ENCODE measurements around the gene MYO15B.
"Not testable (repeated sequence)": the region's sequence is repeated elsewhere in the genome, so short reads cannot be mapped to it uniquely, and the experiment has no call there.

Gene MYO15B

DNA sequence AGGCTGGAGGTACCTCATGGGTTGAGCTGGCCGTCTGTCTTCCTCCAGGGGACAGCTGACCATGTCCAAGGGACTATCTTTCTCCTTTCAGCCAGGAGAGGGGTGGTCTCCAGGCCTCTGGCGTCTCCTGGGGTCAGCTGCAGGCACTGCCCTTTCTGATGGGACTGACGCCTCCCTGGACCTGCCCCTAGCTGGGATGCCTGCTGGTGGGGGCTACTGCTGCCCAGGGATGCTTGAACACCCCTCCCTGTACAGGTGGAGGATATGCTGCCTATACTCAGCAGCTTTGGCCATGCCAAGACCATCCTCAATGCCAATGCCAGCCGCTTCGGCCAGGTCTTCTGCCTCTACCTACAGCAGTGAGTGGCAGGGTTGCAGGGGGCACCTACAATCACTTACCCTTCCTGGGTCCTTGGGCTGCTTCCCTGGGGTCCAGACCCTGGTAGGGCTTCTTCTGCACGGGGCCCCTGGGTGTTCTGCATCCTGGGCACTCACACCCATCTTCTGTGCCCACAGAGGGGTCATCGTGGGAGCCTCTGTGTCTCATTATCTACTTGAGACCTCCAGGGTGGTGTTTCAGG is 4.2 kb downstream of the MYO15B start:
- Histone ChIP-seq H3F3A (ENCODE audit: low read depth) (no peaks in the 10 kb centered on the region), H3K36me3 (ENCODE audit: insufficient read depth, low read length) (no peaks in the 10 kb centered on the region), H3K4me1 (ENCODE audit: insufficient read depth, low read length, poor library complexity, severe bottlenecking) (peaks cover 12% of the 10 kb centered on the region), H3K27me3 (ENCODE audit: insufficient read depth, low read length, poor library complexity, severe bottlenecking) (no peaks in the 10 kb centered on the region), H3K9me2 (replicated peaks; ENCODE audit: low read depth, low read length) (no peaks in the 10 kb centered on the region), H3K9ac (ENCODE audit: low read depth, low read length, poor library complexity, severe bottlenecking) (no peak overlapping the region), H3K4me2 (ENCODE audit: low read depth, low read length, poor library complexity, severe bottlenecking) (no peak overlapping the region), H2AFZ (ENCODE audit: low read length) (no peak overlapping the region), H3K79me2 (ENCODE audit: insufficient read depth, low read length) (peaks cover 9% of the 10 kb centered on the region; the same call in 1 of the 2 replicates), H3K9me3 (ENCODE audit: insufficient read depth, low read depth, low read length) (no peaks in the 10 kb centered on the region), H4K20me1 (ENCODE audit: insufficient read depth, low read length, poor library complexity, severe bottlenecking) (peaks cover 4% of the 10 kb centered on the region), H3K4me3 (ENCODE audit: low read length, poor library complexity, severe bottlenecking) (no peak overlapping the region)
- TF ChIP-seq, protein P1, sequence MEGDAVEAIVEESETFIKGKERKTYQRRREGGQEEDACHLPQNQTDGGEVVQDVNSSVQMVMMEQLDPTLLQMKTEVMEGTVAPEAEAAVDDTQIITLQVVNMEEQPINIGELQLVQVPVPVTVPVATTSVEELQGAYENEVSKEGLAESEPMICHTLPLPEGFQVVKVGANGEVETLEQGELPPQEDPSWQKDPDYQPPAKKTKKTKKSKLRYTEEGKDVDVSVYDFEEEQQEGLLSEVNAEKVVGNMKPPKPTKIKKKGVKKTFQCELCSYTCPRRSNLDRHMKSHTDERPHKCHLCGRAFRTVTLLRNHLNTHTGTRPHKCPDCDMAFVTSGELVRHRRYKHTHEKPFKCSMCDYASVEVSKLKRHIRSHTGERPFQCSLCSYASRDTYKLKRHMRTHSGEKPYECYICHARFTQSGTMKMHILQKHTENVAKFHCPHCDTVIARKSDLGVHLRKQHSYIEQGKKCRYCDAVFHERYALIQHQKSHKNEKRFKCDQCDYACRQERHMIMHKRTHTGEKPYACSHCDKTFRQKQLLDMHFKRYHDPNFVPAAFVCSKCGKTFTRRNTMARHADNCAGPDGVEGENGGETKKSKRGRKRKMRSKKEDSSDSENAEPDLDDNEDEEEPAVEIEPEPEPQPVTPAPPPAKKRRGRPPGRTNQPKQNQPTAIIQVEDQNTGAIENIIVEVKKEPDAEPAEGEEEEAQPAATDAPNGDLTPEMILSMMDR (conservative IDR thresholded peaks at IDR 0.05; ENCODE audit: low read length) = no peak
- TF ChIP-seq EZH2phosphoT487 (IDR thresholded peaks at IDR 0.05; ENCODE audit: borderline replicate concordance) = no peak

DNA sequence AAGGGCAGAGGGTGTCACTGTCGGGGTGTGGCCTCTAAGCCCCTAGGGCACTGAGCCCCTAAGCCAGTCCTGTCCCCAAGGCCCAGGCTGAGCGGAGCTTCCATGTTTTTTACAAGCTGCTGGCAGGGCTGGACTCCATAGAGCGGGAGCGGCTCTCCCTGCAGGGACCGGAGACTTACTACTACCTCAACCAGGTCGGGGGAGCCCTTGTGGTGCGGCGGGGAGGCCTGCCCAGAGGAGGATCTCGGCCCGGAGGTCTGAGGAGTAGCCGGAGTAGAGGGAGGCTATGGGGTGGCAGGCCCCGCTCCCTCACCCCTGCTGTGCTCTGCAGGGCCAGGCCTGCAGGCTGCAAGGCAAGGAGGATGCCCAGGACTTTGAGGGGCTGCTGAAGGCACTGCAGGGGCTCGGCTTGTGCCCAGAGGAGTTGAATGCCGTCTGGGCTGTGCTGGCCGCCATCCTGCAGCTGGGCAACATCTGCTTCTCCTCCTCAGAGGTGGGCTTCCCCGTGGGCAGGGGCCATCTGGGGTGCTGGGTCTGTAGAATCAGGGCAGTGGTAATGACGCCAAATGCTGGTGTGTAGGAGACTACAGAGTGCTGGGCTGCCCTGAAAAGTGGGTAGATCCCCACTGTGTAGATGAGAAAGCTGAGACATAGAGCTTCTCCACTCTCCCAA is 4.9 kb downstream of the MYO15B start:
- Histone ChIP-seq H3K9me3 (ENCODE audit: insufficient read depth, low read depth, low read length) (no peaks in the 10 kb centered on the region), H3K4me1 (ENCODE audit: insufficient read depth, low read length, poor library complexity, severe bottlenecking) (peaks cover 8% of the 10 kb centered on the region), H3K36me3 (ENCODE audit: insufficient read depth, low read length) (no peaks in the 10 kb centered on the region), H3K4me3 (ENCODE audit: low read length, poor library complexity, severe bottlenecking) (no peak overlapping the region), H3K9me2 (replicated peaks; ENCODE audit: low read depth, low read length) (no peaks in the 10 kb centered on the region), H3K9ac (ENCODE audit: low read depth, low read length, poor library complexity, severe bottlenecking) (no peak overlapping the region), H3K79me2 (ENCODE audit: insufficient read depth, low read length) (peaks cover 9% of the 10 kb centered on the region; the same call in 1 of the 2 replicates), H3F3A (ENCODE audit: low read depth) (no peaks in the 10 kb centered on the region), H2AFZ (ENCODE audit: low read length) (no peak overlapping the region), H3K4me2 (ENCODE audit: low read depth, low read length, poor library complexity, severe bottlenecking) (no peak overlapping the region), H3K27me3 (ENCODE audit: insufficient read depth, low read length, poor library complexity, severe bottlenecking) (no peaks in the 10 kb centered on the region), H4K20me1 (ENCODE audit: insufficient read depth, low read length, poor library complexity, severe bottlenecking) (peaks cover 4% of the 10 kb centered on the region)
- TF ChIP-seq EZH2phosphoT487 (IDR thresholded peaks at IDR 0.05; ENCODE audit: borderline replicate concordance) = no peak
- TF ChIP-seq, protein P1 (conservative IDR thresholded peaks at IDR 0.05; ENCODE audit: low read length) = no peak

DNA sequence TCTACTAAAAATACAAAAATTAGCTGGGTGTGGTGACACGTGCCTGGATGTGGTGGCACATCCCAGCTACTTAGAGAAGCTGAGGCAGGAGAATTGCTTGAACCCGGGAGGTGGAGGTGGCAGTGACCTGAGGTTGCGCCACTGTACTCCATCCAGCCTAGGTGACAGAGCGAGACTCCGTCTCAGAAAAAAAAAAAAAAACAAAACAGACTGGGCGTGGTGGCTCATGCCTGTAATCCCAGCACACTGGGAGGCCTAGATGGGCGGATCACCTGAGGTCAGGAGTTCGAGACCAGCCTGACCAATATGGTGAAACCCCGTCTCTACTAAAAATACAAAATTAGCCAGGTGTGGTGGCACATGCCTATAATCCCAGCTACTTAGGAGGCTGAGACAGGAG is 5.8 kb downstream of the MYO15B start:
- not testable (repeated sequence) for H3K4me1 ChIP-seq (ENCODE audit: insufficient read depth, low read length, poor library complexity, severe bottlenecking); H3F3A ChIP-seq (ENCODE audit: low read depth); H2AFZ ChIP-seq (ENCODE audit: low read length); H3K9me2 ChIP-seq (replicated peaks; ENCODE audit: low read depth, low read length); H3K9ac ChIP-seq (ENCODE audit: low read depth, low read length, poor library complexity, severe bottlenecking); H4K20me1 ChIP-seq (ENCODE audit: insufficient read depth, low read length, poor library complexity, severe bottlenecking); H3K4me2 ChIP-seq (ENCODE audit: low read depth, low read length, poor library complexity, severe bottlenecking); H3K79me2 ChIP-seq (ENCODE audit: insufficient read depth, low read length); H3K9me3 ChIP-seq (ENCODE audit: insufficient read depth, low read depth, low read length); H3K36me3 ChIP-seq (ENCODE audit: insufficient read depth, low read length); H3K27me3 ChIP-seq (ENCODE audit: insufficient read depth, low read length, poor library complexity, severe bottlenecking); H3K4me3 ChIP-seq (ENCODE audit: low read length, poor library complexity, severe bottlenecking)
